ENCODE results near the gene B9D1.

Gene B9D1

GRCh38 chr17:19309701-19310100 lies 52.8 kb downstream of the B9D1 start:
- DNase-seq (ENCODE audit: low read depth) = no peak
- TF ChIP-seq, protein P1, sequence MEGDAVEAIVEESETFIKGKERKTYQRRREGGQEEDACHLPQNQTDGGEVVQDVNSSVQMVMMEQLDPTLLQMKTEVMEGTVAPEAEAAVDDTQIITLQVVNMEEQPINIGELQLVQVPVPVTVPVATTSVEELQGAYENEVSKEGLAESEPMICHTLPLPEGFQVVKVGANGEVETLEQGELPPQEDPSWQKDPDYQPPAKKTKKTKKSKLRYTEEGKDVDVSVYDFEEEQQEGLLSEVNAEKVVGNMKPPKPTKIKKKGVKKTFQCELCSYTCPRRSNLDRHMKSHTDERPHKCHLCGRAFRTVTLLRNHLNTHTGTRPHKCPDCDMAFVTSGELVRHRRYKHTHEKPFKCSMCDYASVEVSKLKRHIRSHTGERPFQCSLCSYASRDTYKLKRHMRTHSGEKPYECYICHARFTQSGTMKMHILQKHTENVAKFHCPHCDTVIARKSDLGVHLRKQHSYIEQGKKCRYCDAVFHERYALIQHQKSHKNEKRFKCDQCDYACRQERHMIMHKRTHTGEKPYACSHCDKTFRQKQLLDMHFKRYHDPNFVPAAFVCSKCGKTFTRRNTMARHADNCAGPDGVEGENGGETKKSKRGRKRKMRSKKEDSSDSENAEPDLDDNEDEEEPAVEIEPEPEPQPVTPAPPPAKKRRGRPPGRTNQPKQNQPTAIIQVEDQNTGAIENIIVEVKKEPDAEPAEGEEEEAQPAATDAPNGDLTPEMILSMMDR (IDR thresholded peaks at IDR 0.05; ENCODE audit: control insufficient read depth, extremely low read depth, insufficient read depth) = no peak
- H3K4me3 ChIP-seq (ENCODE audit: low read depth, low read length) = no peak overlapping the region

GRCh38 chr17:19308398-19308797 lies 54.1 kb downstream of the B9D1 start:
- DNase-seq (ENCODE audit: low read depth) = no peak
- TF ChIP-seq, protein P1 (IDR thresholded peaks at IDR 0.05; ENCODE audit: control insufficient read depth, extremely low read depth, insufficient read depth) = no peak

GRCh38 chr17:19307521-19307920 lies 55.0 kb downstream of the B9D1 start:
- DNase-seq (ENCODE audit: low read depth) = no peak
- H3K4me3 ChIP-seq (ENCODE audit: low read depth, low read length) = no peak overlapping the region
- TF ChIP-seq, protein P1 (IDR thresholded peaks at IDR 0.05; ENCODE audit: control insufficient read depth, extremely low read depth, insufficient read depth) = no peak

More at GRCh38 chr17:19308398-19308797, 54.1 kb downstream of the B9D1 start:
- no peak overlapping the region for H3K4me3 ChIP-seq (ENCODE audit: low read depth, low read length)

GRCh38 chr17:19306160-19307111 lies 56.1 kb downstream of the B9D1 start:
- H3K4me3 ChIP-seq (ENCODE audit: low read depth, low read length) = no peak overlapping the region
- TF ChIP-seq, protein P1 (IDR thresholded peaks at IDR 0.05; ENCODE audit: control insufficient read depth, extremely low read depth, insufficient read depth) = no peak
- no peak for DNase-seq (ENCODE audit: low read depth)

- DNase-seq (ENCODE audit: low read depth) = no peak
- TF ChIP-seq, protein P1 (IDR thresholded peaks at IDR 0.05; ENCODE audit: control insufficient read depth, extremely low read depth, insufficient read depth) = no peak
- H3K4me3 ChIP-seq (ENCODE audit: low read depth, low read length) = no peak overlapping the region
These were observed 56.8 kb downstream of the B9D1 start for GRCh38 chr17:19305761-19306159.

- no peak overlapping the region for H3K4me3 ChIP-seq (ENCODE audit: low read depth, low read length)
- DNase-seq (ENCODE audit: low read depth) = no peak
- TF ChIP-seq, protein P1 (IDR thresholded peaks at IDR 0.05; ENCODE audit: control insufficient read depth, extremely low read depth, insufficient read depth) = no peak
These were observed 57.3 kb downstream of the B9D1 start for GRCh38 chr17:19305256-19305655.
